Activated CD4-positive, alpha-beta T cell treated with anti-CD3 and anti-CD28 coated beads, Interleukin-2, amount 50 U/mL, for 4 hours (primary cell): ENCODE measurements around the gene BLOC1S1.
A peak's percentile ranks its signal among the peaks of the same experiment; 100 is the strongest.

ENCODE experiments used
- DNase-seq, 2 experiments: peaks; one replicate each; pipeline ENCODE4 v3.0.0-alpha.2; 2020

BLOC1S1 gene

DNA sequence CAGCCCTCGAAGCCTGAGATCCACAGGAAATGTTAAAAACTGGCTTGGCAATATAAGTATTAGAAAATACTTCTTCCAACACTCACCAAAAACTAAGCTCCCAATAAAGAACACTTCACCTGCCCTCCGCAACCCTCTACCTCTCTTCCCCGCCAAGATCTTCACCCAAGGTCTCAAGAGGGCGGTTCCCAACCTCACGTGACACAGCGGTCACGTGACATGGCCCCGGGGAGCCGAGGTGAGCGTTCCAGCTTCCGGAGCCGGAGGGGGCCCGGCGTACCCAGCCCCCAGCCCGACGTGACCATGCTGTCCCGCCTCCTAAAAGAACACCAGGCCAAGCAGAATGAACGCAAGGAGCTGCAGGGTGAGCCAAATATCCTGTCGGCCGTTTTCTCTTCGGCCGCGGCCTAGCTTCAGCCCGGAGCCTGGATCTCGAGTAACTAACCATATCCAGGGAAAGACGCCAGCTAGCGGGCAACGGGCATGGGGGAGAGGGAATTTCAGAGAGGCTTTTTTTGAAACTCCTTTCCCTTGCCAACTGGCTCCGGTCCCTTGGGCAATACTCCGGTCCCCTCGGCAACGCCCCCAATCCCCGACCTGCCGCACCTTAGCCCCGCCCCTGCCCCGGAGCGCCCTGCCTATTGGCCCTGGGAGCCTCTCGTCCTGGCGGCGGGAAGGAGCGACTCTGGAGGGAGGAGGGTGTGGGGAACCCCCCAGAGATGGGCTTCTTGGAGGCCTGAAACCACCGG is at the start of gene BLOC1S1:
BLOC1S1 (plus strand) TSS at position 214 of the 749 bp plus-strand sequence; CDS start at position 220, 6 bp downstream.
- DNase-seq: peak; percentile 87

DNA sequence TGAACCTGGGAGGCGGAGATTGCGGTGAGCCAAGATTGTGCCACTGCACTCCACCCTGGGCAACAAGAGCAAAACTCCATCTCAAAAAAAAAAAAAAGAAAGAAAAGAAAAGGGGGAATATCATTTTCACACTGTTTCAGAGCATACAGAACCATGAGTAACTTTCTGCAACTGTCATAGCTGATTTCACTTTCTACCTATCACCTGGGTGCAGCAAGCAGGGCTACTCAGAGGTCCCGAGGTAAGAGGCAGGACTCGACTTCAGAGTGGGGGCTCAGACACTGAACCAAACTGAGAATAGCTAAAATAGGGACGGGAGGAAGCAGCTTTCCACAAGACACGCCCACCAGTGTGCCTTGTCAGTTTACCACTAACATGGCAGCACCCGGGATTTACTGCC is 49.3 kb upstream of the BLOC1S1 start:
- DNase-seq: no peak

DNA sequence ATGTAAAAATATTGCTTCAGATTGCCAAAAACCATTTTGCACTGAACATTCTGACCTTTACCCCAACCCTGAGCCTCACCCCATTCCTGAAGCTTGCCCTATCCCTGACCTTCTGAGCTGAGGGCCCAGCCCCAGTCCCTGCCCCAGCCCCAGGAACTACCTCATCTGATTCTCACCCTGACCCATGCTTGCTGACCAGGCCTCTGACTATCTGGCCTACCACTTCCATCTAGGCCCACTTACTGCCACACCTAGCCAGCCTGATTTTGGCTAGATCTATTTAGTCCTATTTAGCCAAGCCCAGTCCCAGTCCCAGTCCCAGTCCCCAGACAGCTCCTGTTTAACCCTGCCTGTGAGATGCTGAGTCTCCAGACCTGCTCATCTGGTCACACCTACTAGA is 45.6 kb upstream of the BLOC1S1 start:
- DNase-seq: no peak

DNA sequence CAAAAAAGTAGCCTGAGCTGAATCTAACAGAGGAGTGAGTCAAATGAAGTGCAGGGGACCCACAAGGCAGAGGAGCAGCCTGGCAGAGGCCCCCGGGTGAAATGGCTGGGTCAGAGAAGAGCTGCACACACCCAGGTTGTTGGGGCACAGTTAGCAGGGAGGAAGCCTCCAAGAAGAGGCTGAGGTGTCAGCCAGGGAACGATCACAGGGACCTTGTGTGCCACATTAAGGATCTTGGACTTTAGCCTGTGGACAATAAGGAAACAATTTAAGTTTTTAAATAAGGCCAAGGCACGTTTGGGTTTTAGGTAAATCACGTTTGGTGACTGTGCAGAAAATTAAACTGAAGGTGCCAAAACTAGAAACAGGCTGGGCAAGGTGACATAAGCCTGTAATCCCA is 44.1 kb upstream of the BLOC1S1 start:
- DNase-seq: no peak

DNA sequence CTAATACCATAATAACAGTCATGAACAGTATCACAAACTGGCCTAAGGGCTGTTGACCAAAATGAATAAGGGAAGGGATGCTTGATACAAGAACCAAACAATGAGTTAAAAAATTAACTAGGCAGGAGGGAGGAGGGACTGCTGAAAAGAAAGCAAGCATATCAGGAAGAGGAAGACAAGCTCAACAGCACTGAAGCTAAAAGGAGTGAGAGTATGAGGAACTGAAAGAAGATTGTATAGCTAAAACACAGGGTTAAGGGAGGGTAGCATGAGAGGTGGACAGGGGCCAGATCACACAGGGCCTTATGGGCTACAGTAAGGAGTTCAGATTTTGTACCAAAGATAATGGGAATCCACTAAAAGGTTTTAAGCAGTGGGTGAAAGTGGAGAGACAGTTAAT is 42.2 kb upstream of the BLOC1S1 start:
- DNase-seq: no peak

DNA sequence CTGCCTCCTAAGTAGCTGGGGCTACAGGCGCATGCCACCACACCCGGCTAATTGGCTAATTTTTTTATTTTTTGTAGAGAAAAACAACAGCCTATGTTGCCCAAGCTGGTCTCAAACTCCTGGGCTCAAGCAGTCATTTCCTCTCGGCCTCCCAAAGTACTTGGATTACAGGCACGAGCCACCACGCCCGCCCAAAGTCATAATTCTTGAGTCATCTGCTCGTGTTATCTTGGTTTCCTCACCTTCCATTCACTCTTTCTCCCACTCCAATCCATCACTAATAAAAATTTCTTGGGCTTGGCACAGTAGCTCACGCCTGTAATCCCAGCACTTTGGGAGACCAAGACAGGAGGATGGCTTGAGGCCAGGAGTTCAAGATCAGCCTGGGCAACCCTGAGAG is 40.2 kb upstream of the BLOC1S1 start:
- DNase-seq: no peak

DNA sequence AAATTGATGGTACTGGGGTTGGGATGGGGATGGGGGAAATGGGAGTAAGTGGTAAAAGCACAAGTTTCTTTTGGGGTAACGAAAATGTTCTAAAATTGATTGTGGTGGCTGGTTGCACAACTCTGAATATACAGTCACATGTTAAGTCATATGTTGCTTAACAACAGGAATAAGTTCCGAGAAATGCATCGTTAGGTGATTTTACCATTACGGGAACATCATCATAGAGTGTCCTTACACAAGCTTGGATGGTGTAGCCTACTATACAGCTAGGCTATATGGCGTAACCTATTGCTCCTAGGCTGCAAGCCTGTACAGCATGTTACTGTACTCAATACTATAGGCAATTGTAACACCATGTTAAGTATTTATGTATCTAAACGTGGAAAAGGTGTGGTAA is 39.1 kb upstream of the BLOC1S1 start:
- no peak for DNase-seq

DNA sequence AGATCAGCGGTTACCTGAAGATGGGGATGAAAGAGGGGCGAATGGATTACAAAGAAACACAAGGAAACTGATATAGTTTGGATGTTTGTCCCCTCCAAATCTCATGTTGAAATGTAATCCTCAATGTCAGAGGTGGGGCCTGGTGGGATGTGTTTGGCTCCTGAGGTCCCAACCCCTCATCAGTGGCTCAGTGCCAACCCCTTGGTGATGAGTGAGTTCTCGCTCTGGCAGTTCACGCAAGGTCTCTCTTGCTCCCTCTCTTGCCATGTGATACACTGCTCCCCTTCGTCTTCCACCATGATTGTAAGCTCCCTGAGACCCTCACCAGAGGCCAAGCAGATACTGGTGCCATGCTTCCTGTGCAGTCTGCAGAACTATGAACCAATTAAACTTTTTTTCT is 36.2 kb upstream of the BLOC1S1 start:
- DNase-seq: no peak

DNA sequence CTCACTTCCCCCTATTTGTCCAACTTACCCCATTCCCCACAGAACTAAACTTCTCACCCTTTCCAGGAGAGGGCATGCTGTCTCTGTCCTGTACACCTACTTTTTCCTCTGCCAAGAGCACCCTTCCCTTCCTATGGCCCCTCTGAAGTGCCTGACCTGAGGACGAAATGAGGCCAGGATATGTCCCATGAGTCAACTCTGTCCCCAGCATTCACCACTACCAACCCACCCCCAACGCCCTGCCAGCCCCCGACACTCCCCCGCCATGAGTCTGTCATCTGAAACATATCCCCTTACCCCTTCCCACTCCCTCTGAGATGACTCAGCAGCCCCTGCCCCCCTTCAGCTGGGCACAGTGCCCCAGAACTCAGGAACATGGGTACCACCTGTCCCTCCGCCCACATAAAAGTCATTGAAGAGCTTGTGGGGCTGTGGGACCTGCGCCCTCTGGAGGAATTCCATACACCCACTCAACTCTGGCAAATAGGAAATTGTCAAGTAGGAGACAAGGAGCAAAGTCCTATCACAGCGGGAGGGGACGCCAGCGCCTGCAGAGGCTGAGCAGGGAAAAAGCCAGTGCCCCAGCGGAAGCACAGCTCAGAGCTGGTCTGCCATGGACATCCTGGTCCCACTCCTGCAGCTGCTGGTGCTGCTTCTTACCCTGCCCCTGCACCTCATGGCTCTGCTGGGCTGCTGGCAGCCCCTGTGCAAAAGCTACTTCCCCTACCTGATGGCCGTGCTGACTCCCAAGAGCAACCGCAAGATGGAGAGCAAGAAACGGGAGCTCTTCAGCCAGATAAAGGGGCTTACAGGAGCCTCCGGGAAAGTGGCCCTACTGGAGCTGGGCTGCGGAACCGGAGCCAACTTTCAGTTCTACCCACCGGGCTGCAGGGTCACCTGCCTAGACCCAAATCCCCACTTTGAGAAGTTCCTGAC is 34.4 kb upstream of the BLOC1S1 start:
- DNase-seq: no peak

DNA sequence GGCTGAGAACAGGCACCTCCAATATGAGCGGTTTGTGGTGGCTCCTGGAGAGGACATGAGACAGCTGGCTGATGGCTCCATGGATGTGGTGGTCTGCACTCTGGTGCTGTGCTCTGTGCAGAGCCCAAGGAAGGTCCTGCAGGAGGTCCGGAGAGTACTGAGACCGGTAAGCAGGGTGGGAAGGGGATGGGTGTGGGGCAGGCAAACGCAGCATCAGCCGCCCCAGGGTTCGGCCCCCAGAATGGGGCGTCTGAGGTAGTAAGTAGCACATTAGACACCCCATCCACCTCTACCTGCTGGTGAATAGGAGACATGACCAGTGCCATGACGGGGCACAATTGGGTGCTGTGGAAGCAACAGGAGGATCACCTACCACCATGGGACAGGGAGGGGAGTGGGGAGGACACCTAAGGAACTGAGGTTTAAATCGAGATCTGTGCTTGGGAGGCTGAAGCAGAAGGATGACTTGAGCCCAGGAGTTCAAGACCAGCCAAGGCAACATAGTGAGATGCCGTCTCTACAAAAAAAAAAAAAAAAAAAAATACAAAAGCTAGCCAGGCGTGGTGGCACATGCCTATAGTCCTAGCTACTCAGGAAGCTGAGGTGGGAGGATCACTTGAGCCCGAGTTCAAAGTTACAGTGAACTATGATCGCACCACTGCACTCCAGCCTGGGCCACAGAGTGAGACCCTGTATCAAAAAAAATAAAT is 33.6 kb upstream of the BLOC1S1 start:
- DNase-seq: no peak

DNA sequence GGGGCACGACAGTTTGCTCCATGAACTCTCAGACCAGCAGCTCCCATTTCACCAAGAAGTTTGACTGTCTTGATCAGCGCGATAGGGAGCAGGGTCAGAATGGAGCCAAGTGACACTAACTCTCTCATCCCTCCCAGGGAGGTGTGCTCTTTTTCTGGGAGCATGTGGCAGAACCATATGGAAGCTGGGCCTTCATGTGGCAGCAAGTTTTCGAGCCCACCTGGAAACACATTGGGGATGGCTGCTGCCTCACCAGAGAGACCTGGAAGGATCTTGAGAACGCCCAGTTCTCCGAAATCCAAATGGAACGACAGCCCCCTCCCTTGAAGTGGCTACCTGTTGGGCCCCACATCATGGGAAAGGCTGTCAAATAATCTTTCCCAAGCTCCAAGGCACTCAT is 32.2 kb upstream of the BLOC1S1 start:
- DNase-seq: no peak

DNA sequence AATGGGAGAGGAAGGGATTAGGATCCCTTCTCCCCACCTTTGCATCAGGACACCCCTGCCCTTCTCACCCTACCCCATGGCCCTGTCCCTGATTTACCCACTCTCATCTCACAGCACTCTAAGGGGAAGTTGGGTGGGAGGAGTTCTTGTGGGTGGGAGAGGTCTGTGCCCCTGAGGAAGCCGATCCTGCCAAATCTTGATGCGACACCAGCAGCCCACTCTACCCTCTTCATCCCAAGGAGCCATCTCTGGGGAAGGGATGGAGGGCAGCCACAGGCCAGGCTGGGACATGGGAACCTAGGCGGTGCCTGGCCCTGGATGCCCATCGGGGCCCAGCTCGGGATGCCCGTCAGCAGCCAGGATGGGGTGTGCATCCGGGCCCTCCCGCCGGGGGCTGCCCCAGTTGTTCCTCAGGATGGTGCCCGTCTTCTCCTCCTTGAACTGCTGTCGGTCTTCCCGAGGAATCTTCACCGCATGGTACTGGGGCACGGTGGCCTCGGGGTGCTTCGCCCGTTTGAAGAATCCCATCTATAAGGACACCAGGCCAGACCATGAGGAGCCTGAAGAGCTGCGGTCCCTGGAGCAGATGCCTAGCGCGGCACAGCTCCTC is 31.0 kb upstream of the BLOC1S1 start:
- no peak for DNase-seq

DNA sequence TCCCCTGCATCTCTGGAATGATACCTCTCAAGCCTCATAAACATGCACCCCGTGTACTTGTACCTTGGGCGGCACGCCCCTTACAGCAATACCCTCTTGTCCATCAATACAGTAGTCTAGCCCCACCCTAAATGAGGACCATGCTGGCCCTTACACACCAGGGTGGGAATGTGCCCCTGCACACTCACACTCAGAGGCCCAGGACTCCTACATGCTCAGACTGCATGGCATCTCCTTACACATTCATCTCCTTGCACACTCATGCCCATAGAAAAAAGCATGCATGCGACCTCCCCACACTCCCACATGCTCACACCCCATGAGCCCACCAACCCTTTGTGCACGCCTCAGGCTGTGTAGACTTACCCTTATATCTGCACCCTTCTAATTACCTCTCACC is 30.2 kb upstream of the BLOC1S1 start:
- DNase-seq: no peak

DNA sequence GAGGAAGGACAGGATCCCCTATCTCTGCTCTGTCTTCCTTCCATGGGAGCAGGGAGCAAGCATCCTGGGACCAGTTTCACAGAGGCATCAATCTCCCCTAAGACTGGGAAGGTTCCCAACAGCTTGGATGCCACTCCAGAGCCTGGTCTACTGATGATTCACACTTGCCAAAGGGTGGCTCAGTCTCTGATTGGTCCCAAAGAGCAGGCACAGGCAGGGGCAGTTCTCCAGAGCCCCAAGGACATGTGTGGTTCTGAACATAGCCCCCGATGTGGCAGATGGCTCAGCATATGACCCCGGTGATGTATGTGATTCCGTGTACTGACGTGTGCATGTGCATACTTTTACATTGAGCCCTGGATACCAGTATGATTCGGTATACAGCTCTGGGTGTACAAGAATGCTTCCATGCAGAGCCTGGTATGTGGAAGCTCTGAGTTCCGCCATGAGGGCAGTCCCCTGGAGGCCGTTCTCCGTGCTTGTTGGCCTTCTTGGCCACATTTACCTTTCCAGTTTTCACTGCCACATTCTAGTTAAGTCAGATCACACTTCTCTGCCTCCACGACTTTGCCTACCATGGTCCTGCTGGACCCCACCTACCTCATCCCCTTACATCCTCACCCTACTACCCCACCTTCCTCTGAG is 29.4 kb upstream of the BLOC1S1 start:
- DNase-seq: no peak

DNA sequence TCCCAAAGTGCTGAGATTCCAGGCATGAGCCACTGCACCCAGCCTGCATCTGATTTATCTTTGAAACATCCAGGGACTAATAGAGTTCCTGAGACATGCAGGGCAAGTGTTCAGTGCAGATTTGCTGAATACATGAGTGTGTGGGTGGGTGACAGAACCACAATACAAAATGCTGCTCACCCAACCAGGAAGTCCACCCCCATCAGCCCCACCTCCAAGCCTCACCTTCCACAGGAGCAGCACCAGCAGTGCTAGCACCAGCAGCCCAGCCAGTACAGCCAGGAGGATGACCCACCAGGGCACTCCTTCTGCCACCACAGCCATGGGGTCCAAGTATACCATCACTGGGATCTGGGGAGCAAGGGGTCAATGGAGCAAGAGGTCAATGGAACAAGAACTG is 28.1 kb upstream of the BLOC1S1 start:
- DNase-seq: peak in 1 of 2 experiments; percentile 8

DNA sequence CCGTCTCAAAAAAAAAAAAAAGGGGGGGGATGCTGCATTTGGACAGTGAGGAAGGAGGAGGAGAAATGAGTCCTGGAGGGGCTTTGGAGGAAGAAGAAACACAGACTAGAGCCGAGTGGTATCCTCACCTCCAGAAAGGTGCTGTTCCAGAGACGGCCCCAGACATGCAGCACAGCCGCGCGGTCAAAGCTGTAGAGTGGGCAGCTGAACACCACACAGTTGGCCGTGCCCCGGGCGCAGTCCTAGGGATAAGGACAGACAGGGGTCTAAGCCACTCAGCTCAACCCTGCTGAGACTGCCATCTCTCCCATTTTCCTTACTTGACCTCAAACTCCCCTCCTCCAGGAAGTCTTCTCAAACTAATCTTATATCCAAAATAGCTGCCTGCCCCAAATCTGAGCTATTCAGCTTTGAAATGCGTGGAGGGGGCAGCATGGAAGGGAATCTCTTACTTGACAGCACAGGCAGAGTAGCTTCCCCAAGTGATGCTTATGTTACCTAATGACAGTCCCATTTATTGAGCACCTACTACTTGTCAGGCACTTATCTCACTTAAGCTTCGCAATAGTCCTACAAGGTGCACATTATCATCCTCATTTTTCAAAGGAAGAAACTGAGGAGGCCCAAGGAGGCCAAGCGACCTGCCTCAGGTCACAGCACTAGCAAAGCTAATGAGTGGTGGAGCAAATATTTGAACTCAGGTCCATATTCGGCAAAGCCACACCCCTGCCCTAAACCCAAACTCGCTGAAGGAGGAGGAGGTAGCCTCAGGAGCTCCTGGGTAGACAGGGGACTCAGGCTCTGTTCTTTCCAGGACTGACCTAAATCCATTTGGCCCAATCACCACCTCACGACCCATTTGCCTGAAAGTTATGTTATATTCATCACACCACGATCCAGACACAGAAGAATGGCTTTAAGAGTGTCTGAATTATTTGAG is 26.9 kb upstream of the BLOC1S1 start:
- DNase-seq: no peak

DNA sequence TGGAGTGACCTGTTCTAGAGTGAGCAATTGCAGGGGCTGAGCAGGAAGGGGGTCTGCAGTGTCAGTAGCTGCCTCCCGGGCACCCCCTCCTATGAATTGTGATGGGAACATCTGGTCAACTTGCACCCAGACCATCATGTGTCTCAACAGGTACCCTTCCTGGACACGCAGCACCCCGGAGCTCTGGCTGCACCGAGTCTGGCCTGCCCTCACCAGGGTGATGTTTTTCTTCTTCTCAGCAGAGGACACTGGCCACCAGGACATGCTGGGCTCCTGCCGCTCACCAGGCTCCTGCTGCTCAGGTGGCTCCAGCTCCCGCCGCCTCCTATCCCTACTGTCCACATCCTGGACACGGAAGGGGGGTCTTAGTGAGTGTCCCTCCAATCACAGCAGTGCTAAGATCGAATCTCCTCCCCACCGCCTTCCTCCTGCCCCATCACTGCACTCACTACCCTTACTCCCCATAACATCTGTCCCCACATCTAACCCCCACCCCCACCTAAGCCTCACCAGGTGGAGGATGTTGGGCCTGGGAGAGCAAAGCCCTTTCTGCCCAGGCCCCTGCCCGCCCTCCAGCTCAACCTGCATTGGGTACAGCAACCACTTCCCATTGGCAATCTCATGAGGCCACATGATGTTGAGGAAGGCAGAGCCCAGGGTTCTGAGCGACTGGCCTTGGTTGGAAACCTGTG is 23.1 kb upstream of the BLOC1S1 start:
- no peak for DNase-seq

DNA sequence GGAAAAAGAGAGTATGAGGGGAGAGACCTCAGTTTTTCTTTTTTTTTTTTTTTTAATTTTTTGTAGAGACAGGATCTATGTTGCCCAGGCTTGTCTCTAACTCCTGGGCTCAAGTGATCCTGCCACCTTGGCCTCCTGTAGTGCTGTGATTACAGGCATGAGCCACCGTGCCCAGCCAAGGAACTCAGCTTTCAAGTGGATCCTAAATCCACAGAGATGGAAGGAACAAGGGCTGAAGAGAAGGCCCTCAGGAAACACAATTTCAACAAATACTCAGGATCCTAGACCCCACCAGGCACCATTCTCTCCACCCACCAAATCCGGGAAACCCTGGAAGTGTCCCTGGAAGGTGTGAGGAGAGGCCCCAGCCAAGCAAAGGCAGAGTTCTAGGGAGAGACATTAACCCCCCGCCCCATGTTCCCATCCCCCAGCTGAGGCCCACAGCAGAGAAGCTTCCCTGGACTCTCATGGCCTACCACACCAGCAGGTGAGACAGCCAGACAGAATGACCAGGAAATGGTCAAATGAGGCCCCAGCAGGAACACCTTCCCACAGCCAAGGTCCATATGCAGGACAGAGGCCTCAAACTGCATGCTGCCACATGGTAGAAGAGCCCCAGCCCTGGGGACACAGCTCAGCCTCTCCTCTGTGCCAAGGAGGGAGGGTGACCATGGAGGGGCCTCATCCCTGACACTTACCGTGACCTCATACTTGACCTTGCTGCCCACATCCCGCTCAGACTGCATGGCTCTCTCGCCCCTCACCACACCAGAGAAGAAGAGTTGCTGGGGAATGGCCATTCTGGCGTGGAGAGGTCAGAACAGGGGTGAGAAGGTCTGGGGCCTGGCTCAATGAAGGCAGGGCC is 22.3 kb upstream of the BLOC1S1 start:
- no peak for DNase-seq

DNA sequence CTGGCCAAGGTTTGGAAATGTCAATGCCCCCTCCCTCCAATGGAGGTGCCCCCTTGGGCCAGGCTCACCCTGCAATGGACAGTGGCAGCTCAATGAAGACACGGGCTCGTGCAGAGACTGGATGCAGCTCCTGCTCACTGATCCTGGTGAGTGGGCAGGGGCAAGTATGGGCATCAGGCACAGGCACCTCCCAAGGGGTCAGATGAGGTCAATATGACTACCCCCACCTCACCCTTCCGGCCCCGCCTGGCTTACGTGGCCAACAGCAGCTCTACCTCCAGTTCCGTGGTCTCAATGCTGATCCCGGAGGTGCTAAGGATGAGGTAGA is 21.7 kb upstream of the BLOC1S1 start:
- DNase-seq: no peak

DNA sequence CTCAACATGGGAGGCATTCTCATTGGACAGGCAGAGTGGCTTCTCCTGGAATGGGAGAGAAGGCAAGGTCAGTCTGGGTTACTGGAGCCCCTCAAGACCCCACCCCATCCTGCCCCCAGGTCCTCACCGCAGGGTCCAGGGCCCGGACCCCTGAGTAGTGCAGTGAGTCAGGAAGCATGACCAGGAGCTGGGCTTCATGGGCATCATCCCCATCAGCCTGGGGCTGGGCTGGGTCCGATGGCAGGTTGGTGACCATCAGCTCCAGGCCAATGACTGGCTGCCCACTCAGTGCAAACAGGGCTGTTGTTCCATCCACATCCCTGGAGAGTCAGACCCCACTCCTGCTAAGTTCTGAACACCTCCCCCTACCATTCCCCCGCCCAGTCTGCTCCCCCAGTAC is 21.2 kb upstream of the BLOC1S1 start:
- no peak for DNase-seq
